ENCODE data around the gene DNAJA3. TPM values are rescaled to one million over a fixed set of nuclear protein-coding genes. Genes with fewer than 3 reads are reported as not detected.
A peak's percentile ranks its signal among the peaks of the same experiment; 100 is the strongest.

Gene DNAJA3
- total RNA-seq, 4 donors from 2014 or later = 51.4 to 70.1 (median 54.0) TPM

GRCh38 chr16:4481963-4482362 lies 56.3 kb downstream of the DNAJA3 start:
- H3K27me3 ChIP-seq = no peaks in the 10 kb centered on the region
- peaks cover 0 to 33% (median 0%) of the 10 kb centered on the region in 3 donors for H3K36me3 ChIP-seq
- no peak overlapping the region for H3K27ac ChIP-seq
- no peak overlapping the region for H3K4me3 ChIP-seq
- peaks cover 0 to 20% (median 1%) of the 10 kb centered on the region in 4 donors for H3K4me1 ChIP-seq
- no peak for TF ChIP-seq POLR2A (IDR thresholded peaks at IDR 0.05)
- TF ChIP-seq, protein P1, sequence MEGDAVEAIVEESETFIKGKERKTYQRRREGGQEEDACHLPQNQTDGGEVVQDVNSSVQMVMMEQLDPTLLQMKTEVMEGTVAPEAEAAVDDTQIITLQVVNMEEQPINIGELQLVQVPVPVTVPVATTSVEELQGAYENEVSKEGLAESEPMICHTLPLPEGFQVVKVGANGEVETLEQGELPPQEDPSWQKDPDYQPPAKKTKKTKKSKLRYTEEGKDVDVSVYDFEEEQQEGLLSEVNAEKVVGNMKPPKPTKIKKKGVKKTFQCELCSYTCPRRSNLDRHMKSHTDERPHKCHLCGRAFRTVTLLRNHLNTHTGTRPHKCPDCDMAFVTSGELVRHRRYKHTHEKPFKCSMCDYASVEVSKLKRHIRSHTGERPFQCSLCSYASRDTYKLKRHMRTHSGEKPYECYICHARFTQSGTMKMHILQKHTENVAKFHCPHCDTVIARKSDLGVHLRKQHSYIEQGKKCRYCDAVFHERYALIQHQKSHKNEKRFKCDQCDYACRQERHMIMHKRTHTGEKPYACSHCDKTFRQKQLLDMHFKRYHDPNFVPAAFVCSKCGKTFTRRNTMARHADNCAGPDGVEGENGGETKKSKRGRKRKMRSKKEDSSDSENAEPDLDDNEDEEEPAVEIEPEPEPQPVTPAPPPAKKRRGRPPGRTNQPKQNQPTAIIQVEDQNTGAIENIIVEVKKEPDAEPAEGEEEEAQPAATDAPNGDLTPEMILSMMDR (IDR thresholded peaks at IDR 0.05) = no peak
- H3K9me3 ChIP-seq = no peaks in the 10 kb centered on the region
- DNase-seq = no peak

DNA sequence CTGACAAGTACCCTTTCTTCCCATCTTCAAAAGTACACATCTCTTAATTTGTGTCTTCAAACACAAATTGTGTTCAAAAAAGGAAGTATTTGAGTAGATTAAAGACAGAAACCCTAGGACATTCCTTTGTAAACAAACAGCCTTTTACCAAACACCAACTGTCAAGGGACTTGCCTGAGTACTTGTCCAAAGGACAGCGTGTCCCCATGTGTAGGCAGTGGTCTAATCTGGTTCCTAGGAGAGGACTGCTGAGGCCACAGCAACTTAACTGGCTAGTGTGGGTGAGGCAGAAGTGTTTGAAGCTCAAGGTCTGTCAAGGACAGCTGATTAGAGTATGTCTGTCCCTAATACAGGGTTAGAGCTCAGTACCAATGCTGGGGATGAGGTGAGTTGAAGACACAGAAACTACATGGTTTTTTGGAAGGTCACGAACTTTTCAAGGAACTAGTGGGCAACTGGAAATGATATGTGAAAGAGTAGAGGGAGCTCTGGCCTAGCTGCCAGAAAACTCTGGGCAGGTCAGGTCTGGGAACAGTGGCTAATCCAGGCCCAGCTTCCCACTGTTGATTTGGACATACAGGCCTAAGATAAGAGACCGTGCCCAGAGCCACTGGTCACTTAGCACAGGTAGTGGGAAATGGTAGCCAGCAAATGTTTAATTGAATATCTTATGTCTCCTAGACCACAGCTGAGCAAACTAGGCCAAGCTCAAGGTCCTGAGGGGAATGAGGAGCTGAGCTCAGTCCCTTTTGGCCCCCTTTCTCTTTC lies 60.6 kb downstream of the DNAJA3 start:
- Histone ChIP-seq H3K9me3 (no peaks in the 10 kb centered on the region), H3K27ac (peak overlapping the region; percentile 25 to 70 (median 35)), H3K4me3 (no peak overlapping the region), H3K27me3 (no peaks in the 10 kb centered on the region), H3K4me1 (peaks cover 0 to 10% (median 2%) of the 10 kb centered on the region in 4 donors), H3K36me3 (peaks cover 0 to 52% (median 0%) of the 10 kb centered on the region in 3 donors)
- DNase-seq = no peak
- TF ChIP-seq, protein P1 (IDR thresholded peaks at IDR 0.05) = no peak
- no peak for TF ChIP-seq POLR2A (IDR thresholded peaks at IDR 0.05)

DNA sequence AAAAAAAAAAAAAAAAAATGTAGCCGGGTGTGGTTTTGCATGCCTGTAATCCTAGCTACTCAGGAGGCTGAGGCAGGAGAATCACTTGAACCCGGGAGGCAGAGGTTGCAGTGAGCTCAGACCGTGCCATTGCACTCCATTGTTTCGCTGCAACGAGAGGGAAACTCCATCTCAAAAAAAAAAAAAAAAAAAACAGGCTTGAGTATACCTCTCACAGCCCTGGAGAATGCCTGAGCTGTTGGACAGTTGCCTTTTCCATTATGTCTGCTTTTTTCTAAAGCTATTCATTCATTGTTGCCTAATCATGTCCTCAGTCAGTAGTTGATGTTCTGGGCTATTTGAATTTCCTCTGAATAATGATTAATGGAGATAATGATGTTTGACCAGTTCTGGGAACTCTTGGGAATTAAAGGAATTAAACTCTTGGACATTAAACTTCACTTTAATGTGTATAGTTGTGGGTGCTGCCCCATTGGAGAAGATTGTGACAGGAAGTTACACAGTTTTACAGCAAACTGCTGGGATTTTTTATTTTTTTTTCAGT lies 62.4 kb downstream of the DNAJA3 start:
- Histone ChIP-seq H3K36me3 (peaks cover 0 to 63% (median 0%) of the 10 kb centered on the region in 3 donors), H3K27me3 (no peaks in the 10 kb centered on the region), H3K9me3 (no peaks in the 10 kb centered on the region), H3K4me1 (peaks cover 0 to 5% (median 2%) of the 10 kb centered on the region in 4 donors), H3K27ac (peak overlapping the region in 3 of 4 donors; percentile 5 to 60 (median 49)), H3K4me3 (no peak overlapping the region)
- no peak for TF ChIP-seq POLR2A (IDR thresholded peaks at IDR 0.05)
- TF ChIP-seq, protein P1 (IDR thresholded peaks at IDR 0.05) = no peak
- DNase-seq = no peak

- peaks cover 0 to 5% (median 2%) of the 10 kb centered on the region in 4 donors for H3K4me1 ChIP-seq
Measured at GRCh38 chr16:4488499-4488967, 62.9 kb downstream of the DNAJA3 start.

GRCh38 chr16:4489030-4489429 lies 63.4 kb downstream of the DNAJA3 start:
- TF ChIP-seq POLR2A (IDR thresholded peaks at IDR 0.05) = no peak
- TF ChIP-seq, protein P1 (IDR thresholded peaks at IDR 0.05) = no peak
- H3K9me3 ChIP-seq = no peaks in the 10 kb centered on the region
- peaks cover 0 to 54% (median 0%) of the 10 kb centered on the region in 3 donors for H3K36me3 ChIP-seq
- H3K4me3 ChIP-seq = no peak overlapping the region
- peaks cover 0 to 5% (median 2%) of the 10 kb centered on the region in 4 donors for H3K4me1 ChIP-seq
- no peak for DNase-seq
- H3K27me3 ChIP-seq = no peaks in the 10 kb centered on the region
- H3K27ac ChIP-seq = peak overlapping the region; percentile 49 to 73 (median 56)

More at GRCh38 chr16:4488499-4488967, 62.9 kb downstream of the DNAJA3 start:
- no peak for DNase-seq
- H3K4me3 ChIP-seq = no peak overlapping the region
- H3K36me3 ChIP-seq = peaks cover 0 to 59% (median 0%) of the 10 kb centered on the region in 3 donors
- H3K27me3 ChIP-seq = no peaks in the 10 kb centered on the region
- H3K9me3 ChIP-seq = no peaks in the 10 kb centered on the region
- TF ChIP-seq, protein P1 (IDR thresholded peaks at IDR 0.05) = no peak
- TF ChIP-seq POLR2A (IDR thresholded peaks at IDR 0.05) = no peak
- H3K27ac ChIP-seq = peak overlapping the region; percentile 49 to 73 (median 56)

Measured in Peyer's patch (tissue), 4 donors.